ENCODE measurements around the gene TSPAN18.

TSPAN18 gene

GRCh38 chr11:44752300-44752699 is 25.5 kb downstream of the TSPAN18 start:
- no peaks in the 10 kb centered on the region for H3K36me3 ChIP-seq (ENCODE audit: insufficient read depth, low read length)
- no peak overlapping the region for H3K27ac ChIP-seq (ENCODE audit: low read depth, low read length)
- H3K9ac ChIP-seq (ENCODE audit: low read depth, low read length): no peak overlapping the region
- H3K4me3 ChIP-seq (ENCODE audit: low read length): no peak overlapping the region
- peaks cover 36% of the 10 kb centered on the region for H3K4me1 ChIP-seq (ENCODE audit: insufficient read depth, low read length)
- 100% methylated on average over 1 of the region's 2 CpGs for WGBS
- H3K27me3 ChIP-seq (ENCODE audit: insufficient read depth, low read length): peaks cover 25% of the 10 kb centered on the region
- H3K9me3 ChIP-seq (ENCODE audit: insufficient read depth, low read depth, low read length): no peaks in the 10 kb centered on the region

- no peak overlapping the region for H3K27ac ChIP-seq (ENCODE audit: low read depth, low read length)
- H3K4me3 ChIP-seq (ENCODE audit: low read length): no peak overlapping the region
- H3K9ac ChIP-seq (ENCODE audit: low read depth, low read length): no peak overlapping the region
- peaks cover 25% of the 10 kb centered on the region for H3K27me3 ChIP-seq (ENCODE audit: insufficient read depth, low read length)
- no peaks in the 10 kb centered on the region for H3K9me3 ChIP-seq (ENCODE audit: insufficient read depth, low read depth, low read length)
- WGBS: 86% methylated on average over 1 of the region's 1 CpG
- peaks cover 36% of the 10 kb centered on the region for H3K4me1 ChIP-seq (ENCODE audit: insufficient read depth, low read length)
- H3K36me3 ChIP-seq (ENCODE audit: insufficient read depth, low read length): no peaks in the 10 kb centered on the region
These were observed 26.0 kb downstream of the TSPAN18 start for GRCh38 chr11:44752713-44753112.

DNA sequence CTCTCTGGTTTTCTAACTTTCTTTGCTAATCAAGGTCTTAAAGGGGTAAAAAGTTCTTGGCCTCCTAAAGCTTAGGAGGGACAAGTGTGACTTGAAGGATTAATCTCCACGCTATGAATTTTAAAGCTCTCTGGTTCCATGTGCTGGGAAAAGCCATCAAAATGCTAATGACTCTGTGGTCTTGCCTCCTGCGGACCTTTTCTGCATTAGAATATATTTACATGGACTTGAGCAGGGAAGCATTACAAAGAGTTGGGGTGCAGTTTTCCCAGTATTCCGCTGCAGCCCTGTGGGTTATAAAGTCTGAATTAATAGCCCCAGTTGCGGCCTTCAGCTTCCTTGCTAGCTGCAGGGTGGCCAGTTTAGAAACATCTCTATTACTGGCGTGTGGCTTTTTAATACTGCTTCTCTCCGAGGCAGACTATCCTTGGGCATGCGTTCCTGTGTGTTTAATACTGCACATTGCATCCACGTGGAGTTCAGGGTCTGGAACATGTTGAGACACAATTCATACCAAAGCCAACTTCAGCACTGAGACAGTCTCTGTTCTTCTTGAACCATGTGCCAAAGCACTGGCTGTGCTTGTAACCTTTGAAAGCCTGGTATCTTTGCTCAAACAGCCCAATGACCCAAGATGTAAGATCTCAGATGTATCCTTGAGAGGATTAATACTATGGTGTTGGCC is 27.3 kb downstream of the TSPAN18 start:
- H3K4me3 ChIP-seq (ENCODE audit: low read length): peak overlapping the region; percentile 19
- WGBS: 7% methylated on average over 8 of the region's 8 CpGs
- H3K9ac ChIP-seq (ENCODE audit: low read depth, low read length): no peak overlapping the region

DNA sequence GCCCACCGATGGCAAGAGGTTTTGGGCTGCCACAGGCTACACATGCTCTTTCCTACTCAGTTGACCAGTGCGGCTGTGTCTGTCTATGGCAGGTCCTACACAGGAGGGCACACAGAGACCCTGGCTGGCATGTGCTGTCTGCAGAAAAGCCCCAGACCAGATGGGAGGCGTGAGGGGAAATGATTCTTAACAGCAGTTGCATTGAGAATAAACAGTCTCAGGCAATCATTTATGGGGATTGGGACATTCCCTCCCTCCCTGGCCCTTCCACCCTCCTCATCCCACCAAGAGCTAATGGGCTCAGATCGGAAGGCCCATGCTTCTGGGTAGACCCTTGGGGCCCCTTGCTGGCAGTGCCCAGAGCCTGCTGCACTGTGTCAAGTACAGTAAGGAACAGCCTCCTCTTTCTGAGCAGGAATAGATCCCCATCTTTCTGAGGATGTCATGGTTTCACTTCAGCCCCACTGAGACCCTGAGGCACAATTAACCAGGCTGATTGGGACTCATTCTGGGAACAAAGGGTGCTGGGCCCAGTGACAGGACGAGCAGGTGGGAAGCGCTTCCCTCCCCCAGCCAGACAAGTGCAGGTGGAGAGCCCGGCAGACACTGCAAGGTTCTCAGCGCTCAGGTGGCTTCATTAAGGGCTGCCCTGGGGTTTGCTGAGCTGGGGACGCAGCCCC is 28.3 kb downstream of the TSPAN18 start:
- no peaks in the 10 kb centered on the region for H3K9me3 ChIP-seq (ENCODE audit: insufficient read depth, low read depth, low read length)
- H3K27me3 ChIP-seq (ENCODE audit: insufficient read depth, low read length): peaks cover 25% of the 10 kb centered on the region
- H3K27ac ChIP-seq (ENCODE audit: low read depth, low read length): no peak overlapping the region
- H3K36me3 ChIP-seq (ENCODE audit: insufficient read depth, low read length): no peaks in the 10 kb centered on the region
- 49% methylated on average over 9 of the region's 9 CpGs for WGBS
- peaks cover 42% of the 10 kb centered on the region for H3K4me1 ChIP-seq (ENCODE audit: insufficient read depth, low read length)
- H3K4me3 ChIP-seq (ENCODE audit: low read length): no peak overlapping the region
- no peak overlapping the region for H3K9ac ChIP-seq (ENCODE audit: low read depth, low read length)

More for the DNA sequence above, 27.3 kb downstream of the TSPAN18 start:
- Histone ChIP-seq H3K9me3 (ENCODE audit: insufficient read depth, low read depth, low read length) (no peaks in the 10 kb centered on the region), H3K27ac (ENCODE audit: low read depth, low read length) (peak overlapping the region; percentile 74; the same call in 1 of the 2 replicates), H3K36me3 (ENCODE audit: insufficient read depth, low read length) (no peaks in the 10 kb centered on the region), H3K27me3 (ENCODE audit: insufficient read depth, low read length) (peaks cover 25% of the 10 kb centered on the region), H3K4me1 (ENCODE audit: insufficient read depth, low read length) (peaks cover 36% of the 10 kb centered on the region)

DNA sequence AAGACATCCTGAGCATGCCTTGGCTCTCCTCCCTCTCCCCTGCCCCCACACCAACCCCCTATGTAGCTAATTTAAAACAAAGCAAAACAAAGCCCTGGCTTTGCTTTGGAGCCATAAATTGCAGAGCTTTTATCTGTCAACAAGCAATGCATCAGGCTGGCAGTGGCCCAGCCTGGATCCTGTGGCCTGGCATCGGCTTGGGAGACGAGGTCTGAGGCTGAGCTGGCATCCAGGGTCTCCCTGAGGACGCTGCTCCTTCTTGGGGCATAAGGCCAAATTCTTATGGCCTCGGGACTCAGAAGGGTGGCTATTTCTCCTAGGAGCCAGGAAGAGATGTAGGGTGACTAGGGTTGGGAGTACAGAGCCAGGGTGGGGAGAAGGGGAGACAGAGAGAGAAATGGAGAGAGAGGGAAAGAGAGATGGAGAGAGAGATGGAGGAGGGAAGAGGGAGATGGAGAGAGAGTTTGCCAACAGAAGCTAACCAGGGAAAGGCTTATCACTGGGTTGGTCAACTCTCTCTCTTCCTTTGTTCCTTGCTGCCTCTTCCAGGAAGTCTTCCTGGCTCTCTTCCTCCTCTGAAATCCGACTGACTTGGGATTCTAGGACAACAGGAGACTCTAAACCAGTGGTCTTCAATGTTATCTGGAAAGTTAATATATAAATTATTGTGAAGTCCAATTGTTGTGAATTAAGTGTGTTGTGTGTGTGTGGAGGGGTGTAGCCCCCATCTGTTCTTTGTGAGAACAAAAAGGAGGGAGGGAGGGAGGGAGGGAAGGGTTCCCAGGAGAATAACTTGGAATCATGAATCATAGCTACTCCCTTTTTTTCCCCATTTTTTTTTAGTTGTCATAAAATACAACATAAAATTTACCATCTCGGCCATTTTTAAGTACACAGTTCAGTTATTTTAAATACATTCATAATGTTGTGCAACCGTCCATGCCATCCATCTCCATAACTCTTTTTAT is 29.1 kb downstream of the TSPAN18 start:
- Histone ChIP-seq H3K27ac (ENCODE audit: low read depth, low read length) (no peak overlapping the region), H3K36me3 (ENCODE audit: insufficient read depth, low read length) (no peaks in the 10 kb centered on the region), H3K9ac (ENCODE audit: low read depth, low read length) (no peak overlapping the region), H3K4me1 (ENCODE audit: insufficient read depth, low read length) (peaks cover 50% of the 10 kb centered on the region), H3K9me3 (ENCODE audit: insufficient read depth, low read depth, low read length) (no peaks in the 10 kb centered on the region), H3K27me3 (ENCODE audit: insufficient read depth, low read length) (peaks cover 24% of the 10 kb centered on the region), H3K4me3 (ENCODE audit: low read length) (no peak overlapping the region)
- 77% methylated on average over 7 of the region's 7 CpGs for WGBS

GRCh38 chr11:44758983-44759382 is 32.2 kb downstream of the TSPAN18 start:
- Histone ChIP-seq H3K4me3 (ENCODE audit: low read length) (no peak overlapping the region), H3K9me3 (ENCODE audit: insufficient read depth, low read depth, low read length) (no peaks in the 10 kb centered on the region), H3K9ac (ENCODE audit: low read depth, low read length) (no peak overlapping the region), H3K27ac (ENCODE audit: low read depth, low read length) (no peak overlapping the region), H3K36me3 (ENCODE audit: insufficient read depth, low read length) (no peaks in the 10 kb centered on the region), H3K27me3 (ENCODE audit: insufficient read depth, low read length) (peaks cover 12% of the 10 kb centered on the region), H3K4me1 (ENCODE audit: insufficient read depth, low read length) (peaks cover 59% of the 10 kb centered on the region)
- 91% methylated on average over 4 of the region's 4 CpGs for WGBS

DNA sequence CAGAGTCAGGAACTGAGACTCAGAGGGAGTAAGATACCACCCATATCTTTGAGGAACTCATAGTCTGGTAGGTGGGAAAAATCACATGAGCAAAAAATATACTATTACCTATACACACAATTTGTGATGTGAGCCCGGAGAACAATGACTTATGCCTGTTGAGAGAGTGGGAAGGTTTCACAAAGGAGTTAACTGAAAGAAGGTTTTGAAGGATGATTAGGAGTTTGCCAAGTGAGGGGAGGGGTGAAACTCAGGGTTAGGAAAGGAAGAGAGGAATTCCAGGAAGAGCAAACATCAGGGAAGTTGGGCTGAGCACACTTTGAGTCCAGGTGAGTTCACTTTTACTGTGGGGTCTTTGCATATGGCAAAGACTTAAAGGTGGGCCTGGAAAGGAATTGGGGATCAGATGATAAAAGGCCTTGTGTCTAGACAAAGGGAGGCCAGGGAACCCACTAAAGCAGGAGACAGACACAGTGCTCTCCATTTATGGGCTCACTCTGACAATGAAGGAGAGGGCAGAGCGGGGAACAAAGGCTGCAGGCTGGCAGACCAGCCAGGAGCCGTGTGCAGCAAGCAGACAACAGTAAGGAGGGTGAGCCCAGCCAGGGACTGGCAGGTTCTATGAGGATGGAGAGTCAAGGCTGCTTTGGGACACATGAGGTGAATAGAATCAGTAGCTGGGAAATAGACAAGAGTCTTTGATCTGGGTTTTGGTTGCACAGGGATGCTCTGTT is 33.1 kb downstream of the TSPAN18 start:
- Histone ChIP-seq H3K36me3 (ENCODE audit: insufficient read depth, low read length) (no peaks in the 10 kb centered on the region), H3K4me3 (ENCODE audit: low read length) (no peak overlapping the region), H3K9me3 (ENCODE audit: insufficient read depth, low read depth, low read length) (no peaks in the 10 kb centered on the region), H3K9ac (ENCODE audit: low read depth, low read length) (no peak overlapping the region), H3K27ac (ENCODE audit: low read depth, low read length) (no peak overlapping the region), H3K27me3 (ENCODE audit: insufficient read depth, low read length) (peaks cover 6% of the 10 kb centered on the region; the same call in 1 of the 2 replicates), H3K4me1 (ENCODE audit: insufficient read depth, low read length) (peaks cover 50% of the 10 kb centered on the region)
- 70% methylated on average over 3 of the region's 3 CpGs for WGBS

GRCh38 chr11:44760477-44760872 is 33.7 kb downstream of the TSPAN18 start:
- no peak overlapping the region for H3K27ac ChIP-seq (ENCODE audit: low read depth, low read length)
- H3K9me3 ChIP-seq (ENCODE audit: insufficient read depth, low read depth, low read length): no peaks in the 10 kb centered on the region
- 0 out of 2 replicates have a peak, but pooled peaks cover under 1% of the 10 kb centered on the region for H3K27me3 ChIP-seq (ENCODE audit: insufficient read depth, low read length)
- no peak overlapping the region for H3K9ac ChIP-seq (ENCODE audit: low read depth, low read length)
- H3K36me3 ChIP-seq (ENCODE audit: insufficient read depth, low read length): no peaks in the 10 kb centered on the region
- WGBS: 71% methylated on average over 1 of the region's 1 CpG
- no peak overlapping the region for H3K4me3 ChIP-seq (ENCODE audit: low read length)
- peaks cover 45% of the 10 kb centered on the region for H3K4me1 ChIP-seq (ENCODE audit: insufficient read depth, low read length)

DNA sequence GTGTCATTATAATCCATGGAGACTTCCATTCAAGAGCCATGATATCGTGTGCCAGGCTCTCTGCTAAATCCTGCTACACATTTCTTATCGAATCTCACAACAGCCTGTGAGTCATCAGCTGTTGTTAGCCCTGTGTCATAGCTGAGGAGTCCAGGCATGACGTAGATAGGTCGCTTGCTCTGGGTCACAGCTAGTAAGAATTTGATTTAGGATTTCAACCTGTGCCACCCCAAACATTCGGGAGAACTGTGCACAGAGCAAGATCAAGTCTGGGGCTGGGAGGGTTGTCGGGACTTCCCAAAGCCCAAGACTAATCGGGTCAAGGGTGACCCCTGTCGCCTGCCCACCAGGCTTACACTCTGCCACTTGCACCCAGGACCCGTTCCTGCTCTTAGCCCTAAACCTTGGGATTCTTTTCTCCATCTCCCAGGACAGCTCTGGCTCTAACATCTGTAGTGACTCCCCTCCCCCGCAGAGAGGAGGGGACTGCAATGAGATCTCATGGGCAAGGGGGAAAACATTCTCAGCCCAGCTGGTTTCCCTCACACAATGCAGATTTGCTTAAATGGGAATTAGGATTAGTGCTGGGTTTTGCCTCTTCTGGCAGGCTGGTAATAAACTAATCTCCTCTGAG is 34.3 kb downstream of the TSPAN18 start:
- Histone ChIP-seq H3K9me3 (ENCODE audit: insufficient read depth, low read depth, low read length) (no peaks in the 10 kb centered on the region), H3K36me3 (ENCODE audit: insufficient read depth, low read length) (no peaks in the 10 kb centered on the region), H3K4me1 (ENCODE audit: insufficient read depth, low read length) (peaks cover 42% of the 10 kb centered on the region), H3K27ac (ENCODE audit: low read depth, low read length) (peak overlapping the region; percentile 63; the same call in 1 of the 2 replicates), H3K4me3 (ENCODE audit: low read length) (no peak overlapping the region), H3K27me3 (ENCODE audit: insufficient read depth, low read length) (no peaks in the 10 kb centered on the region), H3K9ac (ENCODE audit: low read depth, low read length) (no peak overlapping the region)
- WGBS: 29% methylated on average over 9 of the region's 10 CpGs

DNA sequence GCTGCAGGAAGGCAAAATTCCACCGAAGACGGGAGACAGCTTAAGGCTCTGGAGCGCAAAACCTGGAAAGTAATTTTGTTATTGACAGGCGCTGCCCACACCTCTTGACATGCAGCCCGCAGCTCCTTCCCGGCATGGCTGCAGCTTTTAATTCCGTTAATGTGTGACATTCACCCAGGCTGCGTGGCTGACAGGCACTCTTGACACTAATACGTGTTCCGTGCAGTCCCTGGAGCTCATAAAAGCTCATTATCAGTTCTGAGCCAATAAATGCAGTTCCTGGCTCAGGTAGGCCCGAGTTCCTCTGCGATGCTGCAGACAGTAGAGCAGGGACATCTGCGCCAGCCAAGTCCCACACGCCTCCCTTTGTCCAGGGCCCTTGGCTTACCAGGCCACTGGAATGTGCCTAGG is 34.8 kb downstream of the TSPAN18 start:
- WGBS: 59% methylated on average over 14 of the region's 14 CpGs
- Histone ChIP-seq H3K9ac (ENCODE audit: low read depth, low read length) (no peak overlapping the region), H3K36me3 (ENCODE audit: insufficient read depth, low read length) (no peaks in the 10 kb centered on the region), H3K27me3 (ENCODE audit: insufficient read depth, low read length) (no peaks in the 10 kb centered on the region), H3K27ac (ENCODE audit: low read depth, low read length) (peak overlapping the region; percentile 63; the same call in 1 of the 2 replicates), H3K4me3 (ENCODE audit: low read length) (no peak overlapping the region), H3K4me1 (ENCODE audit: insufficient read depth, low read length) (peaks cover 47% of the 10 kb centered on the region), H3K9me3 (ENCODE audit: insufficient read depth, low read depth, low read length) (no peaks in the 10 kb centered on the region)
